GM19324 (cell line): ENCODE results near the gene ITPA.

Experiments
- ATAC-seq: cut with Tn5 transposase; IDR thresholded peaks from one replicate; pipeline ENCODE4 v1.9.1; 2021; ENCODE audit warnings: mild to moderate bottlenecking, moderate library complexity; ENCODE audit not compliant: unreplicated experiment, low FRiP score

ITPA gene

GRCh38 chr20:3209257-3209945, at the start of gene ITPA:
Gene ITPA, plus strand, starts transcription at chr20:3209498. Its CDS starts 54 bp downstream, at chr20:3209552.
- ATAC-seq: no peak

- ATAC-seq: no peak
Observed at GRCh38 chr20:3160418-3160817, 48.9 kb upstream of the ITPA start.

GRCh38 chr20:3161316-3162079, 47.8 kb upstream of the ITPA start:
- no peak for ATAC-seq

- ATAC-seq: no peak
Observed at GRCh38 chr20:3162080-3162611, 47.2 kb upstream of the ITPA start.

- no peak for ATAC-seq
Observed at GRCh38 chr20:3163099-3164042, 45.9 kb upstream of the ITPA start.

- no peak for ATAC-seq
Observed at GRCh38 chr20:3164043-3164762, 45.1 kb upstream of the ITPA start.

GRCh38 chr20:3164763-3165410, 44.4 kb upstream of the ITPA start:
- ATAC-seq: no peak

- no peak for ATAC-seq
Observed at GRCh38 chr20:3165473-3166337, 43.6 kb upstream of the ITPA start.

GRCh38 chr20:3166338-3166912, 42.9 kb upstream of the ITPA start:
- no peak for ATAC-seq

GRCh38 chr20:3166913-3167342, 42.4 kb upstream of the ITPA start:
- ATAC-seq: no peak

- no peak for ATAC-seq
Observed at GRCh38 chr20:3167738-3168078, 41.6 kb upstream of the ITPA start.

- ATAC-seq: no peak
Observed at GRCh38 chr20:3168079-3168828, 41.0 kb upstream of the ITPA start.

GRCh38 chr20:3168829-3169590, 40.3 kb upstream of the ITPA start:
- ATAC-seq: no peak

GRCh38 chr20:3171391-3172125, 37.7 kb upstream of the ITPA start:
- ATAC-seq: no peak

GRCh38 chr20:3172126-3172932, 37.0 kb upstream of the ITPA start:
- no peak for ATAC-seq
